Renal pelvis (tissue), 12 donors: ENCODE results near the gene UBXN10. TPM values are rescaled to one million over a fixed set of nuclear protein-coding genes. Genes with fewer than 3 reads are reported as not detected.

Experiments used
- DNase-seq: peaks from one replicate; pipeline ENCODE4 v3.0.0-alpha.2; 2013
- long read RNA-seq, 16 experiments: transcript quantifications; one replicate each; lab custom pipeline, GENCODE V29; 2026
- polyA plus RNA-seq, 3 donors: library from polyadenylated mRNA; unstranded; fragments of 120-200 nt; gene quantifications; one replicate each; pipeline ENCODE4 v1.2.1, GENCODE V29; 2013; ENCODE audit not compliant: insufficient read length in 3 of 3

The UBXN10 gene
- polyA plus RNA-seq: 1 to 10 TPM; 6.0 to 6.8 (median 6.5) TPM
- long read RNA-seq, donor 1: 0 reads
- long read RNA-seq, donor 2, full-length matches to known transcripts: 5 of 5 reads
- long read RNA-seq, donor 2, partial matches to known transcripts: 0 of 5 reads
- long read RNA-seq, donor 2, other reads (novel, unspliced or antisense): 0 of 5 reads
- long read RNA-seq, donor 3, full-length matches to known transcripts: 1 of 1 reads
- long read RNA-seq, donor 3, partial matches to known transcripts: 0 of 1 reads
- long read RNA-seq, donor 3, other reads (novel, unspliced or antisense): 0 of 1 reads
- long read RNA-seq, donor 4, full-length matches to known transcripts: 5 of 13 reads
- long read RNA-seq, donor 4, partial matches to known transcripts: 0 of 13 reads
- long read RNA-seq, donor 4, other reads (novel, unspliced or antisense): 8 of 13 reads
- long read RNA-seq, donor 5, full-length matches to known transcripts: 2 of 2 reads
- long read RNA-seq, donor 5, partial matches to known transcripts: 0 of 2 reads
- long read RNA-seq, donor 5, other reads (novel, unspliced or antisense): 0 of 2 reads
- long read RNA-seq, donor 6, full-length matches to known transcripts: 5 of 5 reads
- long read RNA-seq, donor 6, partial matches to known transcripts: 0 of 5 reads
- long read RNA-seq, donor 6, other reads (novel, unspliced or antisense): 0 of 5 reads
- long read RNA-seq, donor 7, full-length matches to known transcripts: 2 of 2 reads
- long read RNA-seq, donor 7, partial matches to known transcripts: 0 of 2 reads
- long read RNA-seq, donor 7, other reads (novel, unspliced or antisense): 0 of 2 reads
- long read RNA-seq, donor 8, full-length matches to known transcripts: 1 of 1 reads
- long read RNA-seq, donor 8, partial matches to known transcripts: 0 of 1 reads
- long read RNA-seq, donor 8, other reads (novel, unspliced or antisense): 0 of 1 reads
- long read RNA-seq, donor 9, full-length matches to known transcripts: 3 of 3 reads
- long read RNA-seq, donor 9, partial matches to known transcripts: 0 of 3 reads
- long read RNA-seq, donor 9, other reads (novel, unspliced or antisense): 0 of 3 reads
- long read RNA-seq, donor 10, full-length matches to known transcripts: 1 of 1 reads
- long read RNA-seq, donor 10, partial matches to known transcripts: 0 of 1 reads
- long read RNA-seq, donor 10, other reads (novel, unspliced or antisense): 0 of 1 reads
- long read RNA-seq, donor 11, full-length matches to known transcripts: 2 of 2 reads
- long read RNA-seq, donor 11, partial matches to known transcripts: 0 of 2 reads
- long read RNA-seq, donor 11, other reads (novel, unspliced or antisense): 0 of 2 reads
- long read RNA-seq, donor 12, full-length matches to known transcripts: 3 of 10 reads
- long read RNA-seq, donor 12, partial matches to known transcripts: 0 of 10 reads
- long read RNA-seq, donor 12, other reads (novel, unspliced or antisense): 7 of 10 reads
- long read RNA-seq, donor 13, full-length matches to known transcripts: 2 of 2 reads
- long read RNA-seq, donor 13, partial matches to known transcripts: 0 of 2 reads
- long read RNA-seq, donor 13, other reads (novel, unspliced or antisense): 0 of 2 reads
- long read RNA-seq, donor 14: 0 reads
- long read RNA-seq, donor 15, full-length matches to known transcripts: 5 of 27 reads
- long read RNA-seq, donor 15, partial matches to known transcripts: 6 of 27 reads
- long read RNA-seq, donor 15, other reads (novel, unspliced or antisense): 16 of 27 reads
- long read RNA-seq, donor 16, full-length matches to known transcripts: 5 of 5 reads
- long read RNA-seq, donor 16, partial matches to known transcripts: 0 of 5 reads
- long read RNA-seq, donor 16, other reads (novel, unspliced or antisense): 0 of 5 reads

- DNase-seq: peak; percentile 64
These were observed at the start of gene UBXN10, which contains the start of gene PLA2G2C for GRCh38 chr1:20185834-20186782. UBXN10 (plus strand) TSS chr1:20186096; CDS start chr1:20190562, 4,466 bp downstream. PLA2G2C (minus strand) TSS chr1:20186518; CDS start chr1:20177363, 9,155 bp downstream.

GRCh38 chr1:20136249-20136648 is 49.6 kb upstream of the UBXN10 start:
- no peak for DNase-seq

GRCh38 chr1:20137055-20137454 is 48.8 kb upstream of the UBXN10 start:
- no peak for DNase-seq

- DNase-seq: no peak
These were observed 48.3 kb upstream of the UBXN10 start for GRCh38 chr1:20137604-20138003.

- no peak for DNase-seq
These were observed 47.5 kb upstream of the UBXN10 start for GRCh38 chr1:20138346-20138745.

DNA sequence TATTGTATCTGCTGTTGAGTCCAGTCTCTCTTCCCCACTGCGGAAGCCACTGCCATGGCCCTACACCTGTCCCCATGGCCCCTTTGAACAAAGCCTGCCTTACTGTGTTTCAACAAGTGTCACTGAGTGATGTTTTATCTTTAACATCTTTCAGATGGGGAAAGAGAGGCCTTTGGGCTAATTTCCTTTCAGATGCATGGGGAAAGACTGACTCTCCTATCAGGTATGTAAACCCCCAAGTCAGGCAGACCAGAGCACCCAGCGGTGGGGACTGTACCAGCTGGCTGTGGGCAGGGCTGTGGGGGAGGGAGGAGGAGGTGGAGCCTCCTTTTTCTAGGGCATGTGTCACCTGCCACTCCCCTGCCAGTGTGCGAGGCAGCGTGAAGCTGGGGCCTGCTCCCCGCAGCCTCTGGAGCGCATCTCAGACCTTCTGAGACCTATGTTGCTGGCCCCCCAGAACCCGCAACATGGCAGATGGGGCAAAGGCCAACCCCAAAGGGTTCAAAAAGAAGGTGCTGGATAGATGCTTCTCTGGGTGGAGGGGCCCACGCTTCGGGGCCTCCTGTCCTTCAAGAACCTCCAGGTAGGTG is 46.8 kb upstream of the UBXN10 start, which contains the start of gene PLA2G2F:
PLA2G2F (plus strand) TSS at position 363 of the 590 bp plus-strand sequence; CDS start at position 468, 105 bp downstream.
- DNase-seq: no peak

GRCh38 chr1:20139776-20140612 is 45.9 kb upstream of the UBXN10 start:
- no peak for DNase-seq

- DNase-seq: no peak
These were observed 44.9 kb upstream of the UBXN10 start for GRCh38 chr1:20141001-20141400.

GRCh38 chr1:20141466-20141865 is 44.4 kb upstream of the UBXN10 start:
- no peak for DNase-seq

DNA sequence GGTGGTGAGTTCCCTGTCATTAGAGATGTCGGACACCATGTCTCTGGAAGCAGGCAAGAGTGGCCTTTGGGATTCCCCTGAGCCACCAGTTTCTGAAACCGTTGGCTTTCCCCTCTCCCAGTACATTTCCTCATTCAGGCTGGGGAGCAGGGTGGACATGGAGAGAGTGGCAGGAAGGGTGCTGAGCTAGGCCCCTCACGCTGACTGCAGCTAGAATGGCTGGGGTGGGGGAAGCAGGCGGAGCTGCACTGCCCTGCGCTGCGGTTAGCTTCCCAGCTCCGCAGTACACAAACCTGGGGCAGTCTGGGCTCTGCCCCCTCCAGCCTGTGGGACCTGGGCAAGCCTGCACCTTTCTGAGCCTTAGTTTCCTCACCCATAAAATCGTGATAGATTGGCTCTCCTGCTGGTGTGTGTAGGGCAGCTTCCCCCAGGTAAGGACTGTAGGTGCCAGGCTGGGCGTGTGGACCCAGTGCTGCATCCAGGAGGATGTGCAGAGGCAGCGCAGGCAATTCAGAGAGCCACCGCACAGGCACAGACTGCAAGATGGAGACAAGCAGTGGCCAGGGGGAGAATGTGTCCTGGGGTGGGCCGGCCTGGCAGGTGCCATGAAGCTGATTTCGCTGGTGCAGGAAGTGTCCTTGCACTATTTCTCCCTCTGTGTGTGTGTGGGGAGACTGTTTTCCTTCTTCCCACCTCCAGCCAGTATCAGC is 43.7 kb upstream of the UBXN10 start:
- DNase-seq: no peak

DNA sequence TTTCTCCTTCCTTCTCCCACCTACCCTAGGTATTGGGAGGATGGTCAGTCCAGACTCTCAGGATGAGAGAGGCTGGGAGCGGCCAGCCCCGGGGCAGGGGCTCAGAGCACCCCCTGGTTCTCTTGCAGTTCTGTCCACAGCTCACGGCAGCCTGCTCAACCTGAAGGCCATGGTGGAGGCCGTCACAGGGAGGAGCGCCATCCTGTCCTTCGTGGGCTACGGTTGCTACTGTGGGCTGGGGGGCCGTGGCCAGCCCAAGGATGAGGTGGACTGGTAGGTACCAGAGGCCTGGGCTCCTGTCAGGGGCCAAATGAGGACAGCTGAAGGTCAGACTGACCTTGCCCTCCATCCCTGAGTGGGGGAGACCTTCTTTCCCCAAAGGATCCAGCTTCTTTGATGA is 42.6 kb upstream of the UBXN10 start:
- no peak for DNase-seq

DNA sequence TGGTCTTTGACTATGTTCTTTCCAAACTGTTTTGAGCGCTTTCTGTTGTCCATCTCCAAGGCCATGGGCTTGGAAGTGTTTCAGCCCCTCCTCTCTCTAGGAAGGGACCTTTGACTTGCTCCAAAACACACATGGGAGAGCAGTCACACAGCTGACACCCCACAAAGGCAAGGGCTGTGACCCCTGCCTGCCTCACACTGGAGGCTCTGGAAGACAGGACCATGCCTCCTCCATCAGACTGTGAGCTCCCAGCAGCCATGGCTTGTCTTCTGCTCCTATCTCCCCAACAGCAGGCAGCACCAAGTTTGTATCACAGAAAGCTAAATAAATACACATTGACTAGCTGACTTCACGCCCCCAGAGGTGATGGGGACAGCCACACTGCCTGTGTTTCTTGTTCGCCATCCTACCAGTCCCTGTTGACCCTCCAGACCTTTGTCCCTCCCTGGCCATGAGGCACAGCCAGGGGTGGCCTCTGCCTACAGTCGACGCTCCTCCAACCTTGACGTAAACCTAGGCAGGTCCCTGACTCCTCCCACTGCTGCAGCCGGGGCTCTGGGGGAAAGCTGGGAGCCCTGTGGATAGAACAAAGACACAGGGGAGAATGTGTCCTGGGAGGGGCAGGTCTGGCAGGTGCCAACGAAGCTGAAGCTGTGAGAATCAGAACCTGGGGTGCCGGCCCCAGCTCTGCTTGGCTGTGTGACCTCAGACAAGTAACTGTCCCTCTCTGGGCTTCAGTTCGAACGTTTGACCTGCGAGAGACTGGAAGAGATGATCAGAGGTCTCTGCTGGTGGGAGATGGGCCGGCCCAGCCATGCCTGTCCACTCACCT is 41.9 kb upstream of the UBXN10 start:
- no peak for DNase-seq

- DNase-seq: no peak
These were observed 37.9 kb upstream of the UBXN10 start for GRCh38 chr1:20147846-20148570.

DNA sequence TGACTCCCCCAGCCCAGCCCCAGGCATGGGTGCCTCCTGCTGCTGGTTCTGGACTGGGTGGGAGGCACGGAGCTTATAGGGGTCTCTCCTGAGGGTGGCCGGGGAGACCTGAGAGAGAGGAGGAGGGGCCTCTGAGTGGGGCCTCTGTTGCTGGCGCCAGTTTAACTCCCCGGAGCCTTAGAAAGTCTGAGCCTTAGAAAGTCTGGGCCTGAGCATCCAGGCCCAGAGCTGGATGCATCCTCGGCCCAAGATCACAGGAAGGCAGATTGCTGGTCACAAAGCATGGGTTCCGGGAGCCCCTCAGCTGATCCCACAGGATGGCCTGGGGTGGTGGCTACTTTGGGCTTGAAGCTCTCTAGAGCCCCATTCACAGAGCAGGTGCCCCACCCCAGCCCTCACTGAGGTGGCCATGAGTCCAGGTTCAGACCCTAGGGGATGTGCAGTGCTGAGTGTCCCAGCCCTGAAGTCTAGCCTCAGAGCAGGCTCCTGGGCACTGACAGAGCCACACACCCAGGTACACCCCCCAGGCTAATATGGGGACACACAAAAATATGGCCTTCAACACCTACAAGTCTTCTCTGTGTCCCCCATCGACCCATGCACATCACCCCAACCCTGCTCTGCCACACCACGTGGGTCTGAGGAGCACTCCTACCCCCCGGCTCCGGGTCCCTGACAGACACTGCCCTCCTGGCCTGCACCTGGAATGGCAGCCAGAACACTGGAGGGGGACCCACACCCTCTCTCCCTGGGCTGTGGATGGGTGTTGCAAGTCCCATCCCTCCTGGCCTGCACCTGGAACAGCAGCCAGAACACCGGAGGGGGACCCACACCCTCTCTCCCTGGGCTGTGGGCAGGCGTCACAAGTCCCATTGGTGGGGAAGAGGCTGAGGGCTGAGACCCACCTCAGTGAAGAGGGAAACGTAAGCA is 37.1 kb upstream of the UBXN10 start:
- no peak for DNase-seq
